HepG2 (cell line): ENCODE measurements around the gene ACAP1. TPM values are rescaled to one million over a fixed set of nuclear protein-coding genes. Genes with fewer than 3 reads are reported as not detected.

Experiments used
- BCL3 ChIP-seq: sonication (generic); formaldehyde crosslinking; IDR thresholded peaks from 2 replicates; pipeline ENCODE4 v1.5.1; 2020; ENCODE audit warnings: mild to moderate bottlenecking, missing genetic modification reagents, moderate library complexity
- CBX2 ChIP-seq, 2 experiments: fragments of 200-600 bp in 1 of 2; sonication (generic); formaldehyde crosslinking in 1 of 2; IDR thresholded peaks; 2 replicates each; pipeline versions ENCODE4 v1.7.0 to v1.8.1; 2018 to 2022; ENCODE audit warnings: low read depth in 2 of 2, low read length in 1 of 2, mild to moderate bottlenecking in 1 of 2, missing genetic modification reagents in 1 of 2
- NFIC ChIP-seq: IDR thresholded peaks from 2 replicates; pipeline ENCODE4 v1.6.1; 2012; ENCODE audit warnings: mild to moderate bottlenecking, low read length, inconsistent platforms
- NKX3-1 ChIP-seq: sonication (generic); formaldehyde crosslinking; IDR thresholded peaks from 2 replicates; pipeline ENCODE4 v1.5.0; 2020; ENCODE audit warnings: missing genetic modification reagents
- RARA ChIP-seq: IDR thresholded peaks from 2 replicates; pipeline ENCODE4 v1.6.1; 2016; ENCODE audit warnings: missing genetic modification reagents, missing compliant biosample characterization
- SRSF1 ChIP-seq: fragments of 200-400 bp; formaldehyde crosslinking; optimal IDR thresholded peaks from 2 replicates; pipeline ENCODE3; 2017; ENCODE audit warnings: mild to moderate bottlenecking, low read depth, low read length, moderate library complexity
- ZBTB43 ChIP-seq: sonication (generic); formaldehyde crosslinking; conservative IDR thresholded peaks from 2 replicates; pipeline ENCODE4 v1.4.0; 2020; ENCODE audit warnings: missing genetic modification reagents
- ZBTB7B ChIP-seq: sonication (generic); formaldehyde crosslinking; IDR thresholded peaks from 2 replicates; pipeline ENCODE4 v1.4.0; 2020; ENCODE audit warnings: missing genetic modification reagents
- ZNF180 ChIP-seq: sonication (generic); formaldehyde crosslinking; IDR thresholded peaks from 2 replicates; pipeline ENCODE4 v1.4.0; 2020; ENCODE audit warnings: low read depth, missing genetic modification reagents, borderline replicate concordance
- ZNF343 ChIP-seq: sonication (generic); formaldehyde crosslinking; IDR thresholded peaks from 2 replicates; pipeline ENCODE4 v1.4.0; 2020; ENCODE audit warnings: mild to moderate bottlenecking, missing genetic modification reagents
- ZNF367 ChIP-seq: sonication (generic); formaldehyde crosslinking; IDR thresholded peaks from 2 replicates; pipeline ENCODE4 v1.4.0; 2020; ENCODE audit warnings: missing genetic modification reagents, borderline replicate concordance
- ZNF724P ChIP-seq: sonication (generic); formaldehyde crosslinking; IDR thresholded peaks from 2 replicates; pipeline ENCODE4 v1.8.0; 2022; ENCODE audit warnings: missing genetic modification reagents, borderline replicate concordance
- ZNF772 ChIP-seq: sonication (generic); formaldehyde crosslinking; IDR thresholded peaks from 2 replicates; pipeline ENCODE4 v1.5.0; 2020; ENCODE audit warnings: mild to moderate bottlenecking, missing genetic modification reagents
- ZNF777 ChIP-seq: sonication (generic); formaldehyde crosslinking; IDR thresholded peaks from 2 replicates; pipeline ENCODE4 v1.4.0; 2020; ENCODE audit warnings: missing genetic modification reagents
- polyA plus RNA-seq, 8 experiments: library from polyadenylated mRNA; depleted of rRNA in 3 of 8; stranded (reverse) in 7 of 8; unstranded in 1 of 8; fragments of >200 nt; fragmentation: Illumina TruSeq in 4 of 8; extraction: Trizol in 4 of 8; gene quantifications; 2 replicates each; pipeline versions ENCODE4 v1.2.1 to v1.2.3, GENCODE V29; 2011 to 2016; ENCODE audit warnings: low read depth in 4 of 8, missing spikeins in 1 of 8, mixed read lengths in 1 of 8; ENCODE audit not compliant: insufficient read depth in 1 of 8
- total RNA-seq, 5 experiments: library from RNA; depleted of rRNA; stranded (reverse); fragments of >200 nt; fragmentation: Illumina TruSeq; extraction: Trizol; gene quantifications; 2 replicates each; pipeline ENCODE4 v1.2.3, GENCODE V29; 2016; ENCODE audit warnings: low read depth in 1 of 5
- TF ChIP-seq, protein P1 (sequence below): IDR thresholded peaks from 2 replicates; pipeline ENCODE4 v1.6.1; 2016; ENCODE audit warnings: mild to moderate bottlenecking
- TF ChIP-seq, protein P2 (sequence below): IDR thresholded peaks from 2 replicates; pipeline ENCODE4 v1.6.1; 2016; ENCODE audit warnings: low read depth, missing genetic modification reagents, missing compliant biosample characterization

ACAP1 gene
- total and polyA plus RNA-seq, 2 of the 13 experiments (the other 11 are each of a cell fraction or from before 2014, with no cell fraction given): 1.3 to 2.5 TPM

DNA sequence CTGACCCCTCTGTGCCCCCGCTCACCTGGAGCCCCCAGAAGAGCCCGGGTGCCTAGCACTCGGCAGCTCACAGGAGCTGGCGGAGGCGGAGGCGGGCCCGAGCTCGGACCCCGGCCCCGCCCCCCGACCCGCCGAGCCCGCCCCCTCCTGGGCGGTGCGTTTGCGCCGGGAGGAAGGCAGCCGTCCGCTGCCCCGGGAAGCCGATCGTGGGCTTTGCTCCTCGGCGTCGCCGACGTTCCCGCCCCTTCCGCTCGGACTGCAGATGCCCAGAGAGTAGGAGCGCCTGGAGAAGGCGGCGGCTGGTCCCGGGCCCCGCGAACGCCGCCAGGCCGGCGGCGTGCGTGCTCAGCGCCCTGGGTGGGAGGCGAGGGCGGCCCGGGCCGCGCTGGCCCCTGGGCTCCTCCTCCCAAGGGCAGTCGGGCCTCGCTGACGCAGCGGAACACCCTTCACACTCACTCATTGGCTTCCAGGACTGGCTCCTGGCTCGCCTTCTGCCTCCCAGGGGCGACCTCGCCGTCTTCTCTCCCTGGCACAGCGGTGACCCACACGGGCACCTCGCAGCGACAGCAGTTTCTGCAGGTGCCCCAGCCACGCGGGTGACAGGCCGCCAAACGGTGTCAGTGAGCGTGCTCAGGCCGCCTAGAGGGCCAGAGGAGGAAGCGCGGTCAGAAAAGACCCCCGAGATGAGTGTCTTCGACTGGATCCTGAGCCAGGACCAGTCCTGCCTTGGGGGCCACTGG, 58.3 kb downstream of the ACAP1 start, which contains the start of gene PLSCR3 (continued):
- TF ChIP-seq CBX2 (IDR thresholded peaks at IDR 0.05; ENCODE audit: low read depth, low read length) (no peak), CBX2 (CRISPR knock-in tag; IDR thresholded peaks at IDR 0.05; ENCODE audit: low read depth) (no peak), NFIC (no peak), ZBTB43 (CRISPR knock-in tag) (0 out of 2 replicates have a peak, but pooled peaks have one; percentile 25), ZNF180 (CRISPR knock-in tag) (no peak), ZBTB7B (CRISPR knock-in tag) (peak; percentile 89; the same call in 1 of the 2 replicates), ZNF724P (0 out of 2 replicates have a peak, but pooled peaks have one; percentile 70), BCL3 (CRISPR knock-in tag) (peak; percentile 59; the same call in 1 of the 2 replicates), NKX3-1 (CRISPR knock-in tag) (no peak), SRSF1 (no peak), ZNF343 (CRISPR knock-in tag) (no peak), ZNF777 (peak; percentile 24; the same call in 1 of the 2 replicates), ZNF772 (peak; percentile 70; the same call in 1 of the 2 replicates), ZNF367 (CRISPR knock-in tag) (no peak), RARA (CRISPR knock-in tag) (no peak; the same call in 1 of the 2 replicates)
- TF ChIP-seq, protein P1, sequence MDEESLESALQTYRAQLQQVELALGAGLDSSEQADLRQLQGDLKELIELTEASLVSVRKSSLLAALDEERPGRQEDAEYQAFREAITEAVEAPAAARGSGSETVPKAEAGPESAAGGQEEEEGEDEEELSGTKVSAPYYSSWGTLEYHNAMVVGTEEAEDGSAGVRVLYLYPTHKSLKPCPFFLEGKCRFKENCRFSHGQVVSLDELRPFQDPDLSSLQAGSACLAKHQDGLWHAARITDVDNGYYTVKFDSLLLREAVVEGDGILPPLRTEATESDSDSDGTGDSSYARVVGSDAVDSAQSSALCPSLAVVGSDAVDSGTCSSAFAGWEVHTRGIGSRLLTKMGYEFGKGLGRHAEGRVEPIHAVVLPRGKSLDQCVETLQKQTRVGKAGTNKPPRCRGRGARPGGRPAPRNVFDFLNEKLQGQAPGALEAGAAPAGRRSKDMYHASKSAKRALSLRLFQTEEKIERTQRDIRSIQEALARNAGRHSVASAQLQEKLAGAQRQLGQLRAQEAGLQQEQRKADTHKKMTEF (CRISPR knock-in tag): peak; percentile 62; the same call in 1 of the 2 replicates
- TF ChIP-seq, protein P2, sequence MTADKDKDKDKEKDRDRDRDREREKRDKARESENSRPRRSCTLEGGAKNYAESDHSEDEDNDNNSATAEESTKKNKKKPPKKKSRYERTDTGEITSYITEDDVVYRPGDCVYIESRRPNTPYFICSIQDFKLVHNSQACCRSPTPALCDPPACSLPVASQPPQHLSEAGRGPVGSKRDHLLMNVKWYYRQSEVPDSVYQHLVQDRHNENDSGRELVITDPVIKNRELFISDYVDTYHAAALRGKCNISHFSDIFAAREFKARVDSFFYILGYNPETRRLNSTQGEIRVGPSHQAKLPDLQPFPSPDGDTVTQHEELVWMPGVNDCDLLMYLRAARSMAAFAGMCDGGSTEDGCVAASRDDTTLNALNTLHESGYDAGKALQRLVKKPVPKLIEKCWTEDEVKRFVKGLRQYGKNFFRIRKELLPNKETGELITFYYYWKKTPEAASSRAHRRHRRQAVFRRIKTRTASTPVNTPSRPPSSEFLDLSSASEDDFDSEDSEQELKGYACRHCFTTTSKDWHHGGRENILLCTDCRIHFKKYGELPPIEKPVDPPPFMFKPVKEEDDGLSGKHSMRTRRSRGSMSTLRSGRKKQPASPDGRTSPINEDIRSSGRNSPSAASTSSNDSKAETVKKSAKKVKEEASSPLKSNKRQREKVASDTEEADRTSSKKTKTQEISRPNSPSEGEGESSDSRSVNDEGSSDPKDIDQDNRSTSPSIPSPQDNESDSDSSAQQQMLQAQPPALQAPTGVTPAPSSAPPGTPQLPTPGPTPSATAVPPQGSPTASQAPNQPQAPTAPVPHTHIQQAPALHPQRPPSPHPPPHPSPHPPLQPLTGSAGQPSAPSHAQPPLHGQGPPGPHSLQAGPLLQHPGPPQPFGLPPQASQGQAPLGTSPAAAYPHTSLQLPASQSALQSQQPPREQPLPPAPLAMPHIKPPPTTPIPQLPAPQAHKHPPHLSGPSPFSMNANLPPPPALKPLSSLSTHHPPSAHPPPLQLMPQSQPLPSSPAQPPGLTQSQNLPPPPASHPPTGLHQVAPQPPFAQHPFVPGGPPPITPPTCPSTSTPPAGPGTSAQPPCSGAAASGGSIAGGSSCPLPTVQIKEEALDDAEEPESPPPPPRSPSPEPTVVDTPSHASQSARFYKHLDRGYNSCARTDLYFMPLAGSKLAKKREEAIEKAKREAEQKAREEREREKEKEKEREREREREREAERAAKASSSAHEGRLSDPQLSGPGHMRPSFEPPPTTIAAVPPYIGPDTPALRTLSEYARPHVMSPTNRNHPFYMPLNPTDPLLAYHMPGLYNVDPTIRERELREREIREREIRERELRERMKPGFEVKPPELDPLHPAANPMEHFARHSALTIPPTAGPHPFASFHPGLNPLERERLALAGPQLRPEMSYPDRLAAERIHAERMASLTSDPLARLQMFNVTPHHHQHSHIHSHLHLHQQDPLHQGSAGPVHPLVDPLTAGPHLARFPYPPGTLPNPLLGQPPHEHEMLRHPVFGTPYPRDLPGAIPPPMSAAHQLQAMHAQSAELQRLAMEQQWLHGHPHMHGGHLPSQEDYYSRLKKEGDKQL (CRISPR knock-in tag): no peak
